ENCODE results near the gene GRM7.

The GRM7 gene

GRCh38 chr3:6862041-6862879, 1.3 kb downstream of the GRM7 start:
- TF ChIP-seq, protein P1, sequence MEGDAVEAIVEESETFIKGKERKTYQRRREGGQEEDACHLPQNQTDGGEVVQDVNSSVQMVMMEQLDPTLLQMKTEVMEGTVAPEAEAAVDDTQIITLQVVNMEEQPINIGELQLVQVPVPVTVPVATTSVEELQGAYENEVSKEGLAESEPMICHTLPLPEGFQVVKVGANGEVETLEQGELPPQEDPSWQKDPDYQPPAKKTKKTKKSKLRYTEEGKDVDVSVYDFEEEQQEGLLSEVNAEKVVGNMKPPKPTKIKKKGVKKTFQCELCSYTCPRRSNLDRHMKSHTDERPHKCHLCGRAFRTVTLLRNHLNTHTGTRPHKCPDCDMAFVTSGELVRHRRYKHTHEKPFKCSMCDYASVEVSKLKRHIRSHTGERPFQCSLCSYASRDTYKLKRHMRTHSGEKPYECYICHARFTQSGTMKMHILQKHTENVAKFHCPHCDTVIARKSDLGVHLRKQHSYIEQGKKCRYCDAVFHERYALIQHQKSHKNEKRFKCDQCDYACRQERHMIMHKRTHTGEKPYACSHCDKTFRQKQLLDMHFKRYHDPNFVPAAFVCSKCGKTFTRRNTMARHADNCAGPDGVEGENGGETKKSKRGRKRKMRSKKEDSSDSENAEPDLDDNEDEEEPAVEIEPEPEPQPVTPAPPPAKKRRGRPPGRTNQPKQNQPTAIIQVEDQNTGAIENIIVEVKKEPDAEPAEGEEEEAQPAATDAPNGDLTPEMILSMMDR (IDR thresholded peaks at IDR 0.05; ENCODE audit: insufficient read depth, low read length), result no peak
- no peak for TF ChIP-seq POLR2AphosphoS5 (IDR thresholded peaks at IDR 0.05; ENCODE audit: low read depth)
- TF ChIP-seq REST (IDR thresholded peaks at IDR 0.05; ENCODE audit: insufficient replicate concordance, low read depth), result no peak
- no peak for TF ChIP-seq GABPA (IDR thresholded peaks at IDR 0.05; ENCODE audit: low read depth)
- no peak for TF ChIP-seq SPI1 (IDR thresholded peaks at IDR 0.05; ENCODE audit: borderline replicate concordance, low read depth)
- DNase-seq (ENCODE audit: low read depth in 1 of 2, low spot score in 1 of 2), result no peak
- Histone ChIP-seq H3K27ac (replicated peaks) (no peak overlapping the region), H3K4me3 (replicated peaks; ENCODE audit: insufficient read depth, low read length) (no peak overlapping the region), H3K27me3 (ENCODE audit: insufficient read depth, poor library complexity, severe bottlenecking) (peaks cover 18% of the 10 kb centered on the region)

DNA sequence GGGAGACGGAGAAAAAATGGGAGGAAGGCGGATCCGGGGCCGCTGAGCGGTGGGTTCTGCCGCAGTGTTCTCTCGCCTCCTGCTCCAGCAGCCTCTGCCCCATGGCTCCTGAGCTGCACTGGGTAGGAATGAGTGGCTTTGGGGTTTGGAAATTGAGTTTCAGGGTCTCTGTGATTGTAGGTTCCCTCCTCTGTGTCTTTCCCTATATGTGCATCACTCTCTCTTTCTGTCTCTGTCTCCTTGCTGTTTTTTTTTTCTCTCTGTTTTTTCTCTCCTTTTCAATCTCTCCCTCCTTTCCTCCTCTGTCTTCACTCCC, 1.9 kb downstream of the GRM7 start:
- Histone ChIP-seq H3K27ac (replicated peaks) (no peak overlapping the region), H3K27me3 (ENCODE audit: insufficient read depth, poor library complexity, severe bottlenecking) (peaks cover 18% of the 10 kb centered on the region), H3K4me3 (replicated peaks; ENCODE audit: insufficient read depth, low read length) (no peak overlapping the region)
- no peak for DNase-seq (ENCODE audit: low read depth in 1 of 2, low spot score in 1 of 2)
- TF ChIP-seq POLR2AphosphoS5 (IDR thresholded peaks at IDR 0.05; ENCODE audit: low read depth), result no peak
- no peak for TF ChIP-seq SPI1 (IDR thresholded peaks at IDR 0.05; ENCODE audit: borderline replicate concordance, low read depth)
- TF ChIP-seq REST (IDR thresholded peaks at IDR 0.05; ENCODE audit: insufficient replicate concordance, low read depth), result no peak
- no peak for TF ChIP-seq GABPA (IDR thresholded peaks at IDR 0.05; ENCODE audit: low read depth)
- TF ChIP-seq, protein P1 (IDR thresholded peaks at IDR 0.05; ENCODE audit: insufficient read depth, low read length), result no peak

GRCh38 chr3:6867269-6867668, 6.4 kb downstream of the GRM7 start:
- Histone ChIP-seq H3K27me3 (ENCODE audit: insufficient read depth, poor library complexity, severe bottlenecking) (peaks cover 9% of the 10 kb centered on the region), H3K27ac (replicated peaks) (no peak overlapping the region), H3K4me3 (replicated peaks; ENCODE audit: insufficient read depth, low read length) (no peak overlapping the region)
- TF ChIP-seq SPI1 (IDR thresholded peaks at IDR 0.05; ENCODE audit: borderline replicate concordance, low read depth) (no peak), GABPA (IDR thresholded peaks at IDR 0.05; ENCODE audit: low read depth) (no peak), REST (IDR thresholded peaks at IDR 0.05; ENCODE audit: insufficient replicate concordance, low read depth) (no peak), POLR2AphosphoS5 (IDR thresholded peaks at IDR 0.05; ENCODE audit: low read depth) (no peak)
- TF ChIP-seq, protein P1 (IDR thresholded peaks at IDR 0.05; ENCODE audit: insufficient read depth, low read length), result no peak
- no peak for DNase-seq (ENCODE audit: low read depth in 1 of 2, low spot score in 1 of 2)

Data from HL-60 (cell line).